OCI-LY3 (cell line): ENCODE results near the gene TANC1.

Experiments used
- CTCF ChIP-seq: fragments of 200-600, 300-600 bp; sonication (generic); IDR thresholded peaks from 2 replicates; pipeline ENCODE4 v1.5.1; 2014; ENCODE audit warnings: antibody characterized with exemption, low read length, low read depth
- EZH2phosphoT487 ChIP-seq: fragments of 200-600 bp; shearing (Covaris generic); IDR thresholded peaks from 2 replicates; pipeline ENCODE4 v1.6.1; 2018; ENCODE audit warnings: antibody characterized with exemption, mixed run types, low read depth

DNA sequence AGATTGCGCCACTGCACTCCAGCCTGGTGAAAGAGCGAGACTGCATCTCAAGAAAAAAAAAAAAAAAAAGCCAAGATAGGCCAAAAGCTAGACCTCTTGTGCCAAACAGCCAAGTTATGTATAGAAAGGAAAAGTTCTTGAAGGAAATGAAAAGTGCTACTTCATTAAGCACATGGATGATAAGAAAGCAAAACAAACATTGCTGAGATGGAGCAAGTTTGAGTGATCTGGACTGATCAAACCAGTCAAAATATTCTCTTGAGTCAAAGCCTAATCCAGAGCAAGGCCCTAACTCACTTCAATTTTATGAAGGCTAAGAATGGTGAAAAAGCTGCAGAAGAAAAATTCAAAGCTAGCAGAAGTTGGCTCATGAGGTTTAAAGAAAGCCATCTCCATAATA lies 28.1 kb upstream of the TANC1 start:
- TF ChIP-seq CTCF (no peak), EZH2phosphoT487 (no peak)
